ENCODE measurements around the gene AMH. TPM values are rescaled to one million over a fixed set of nuclear protein-coding genes. Genes with fewer than 3 reads are reported as not detected.

The AMH gene
- total and polyA plus RNA-seq, 2 of the 13 experiments (the other 11 are each of a cell fraction or from before 2014, with no cell fraction given), result 0.03 to 0.18 TPM

DNA sequence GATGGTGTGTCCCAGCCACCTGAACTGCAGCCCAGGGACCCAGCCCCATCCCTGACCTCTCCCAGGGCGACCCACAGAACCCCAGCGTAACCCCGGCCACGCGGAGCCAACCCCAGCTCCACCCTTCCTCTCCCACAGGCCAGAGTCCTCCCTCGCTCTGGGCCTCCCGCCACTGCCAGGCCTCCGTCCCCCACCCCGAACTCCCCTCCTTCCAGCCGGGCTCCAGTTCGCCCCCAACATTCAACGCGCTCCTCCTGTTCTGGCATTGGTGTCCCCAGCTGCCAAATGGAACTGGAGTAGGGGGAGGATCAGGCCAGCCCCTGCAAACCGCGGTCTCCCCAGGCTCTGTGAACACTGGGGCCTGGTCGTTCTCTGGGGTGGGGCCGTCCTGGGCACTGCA is 51.4 kb downstream of the AMH start:
- no peak overlapping the region for H3K27ac ChIP-seq (ENCODE audit: extremely low read length, insufficient read depth, low read length)
- H3K9me3 ChIP-seq (ENCODE audit: low read length), result no peaks in the 10 kb centered on the region
- no peak overlapping the region for H2AFZ ChIP-seq (ENCODE audit: low read length)
- DNase-seq (ENCODE audit: low spot score) (no peak), FAIRE-seq (no peak), ATAC-seq (no peak)
- CTCF ChIA-PET (ENCODE audit: low intra/inter-chr PET ratio, low total read pairs), result no interaction called here
- TF ChIP-seq ZNF629 (CRISPR knock-in tag; conservative IDR thresholded peaks at IDR 0.05) (no peak), ZNF317 (CRISPR knock-in tag; IDR thresholded peaks at IDR 0.05) (no peak), CREB1 (IDR thresholded peaks at IDR 0.05) (no peak), CREB1 (CRISPR knock-in tag; IDR thresholded peaks at IDR 0.05) (no peak), ZNF556 (CRISPR knock-in tag; IDR thresholded peaks at IDR 0.05; ENCODE audit: borderline replicate concordance) (no peak), ZNF883 (CRISPR knock-in tag; IDR thresholded peaks at IDR 0.05; ENCODE audit: not compliant biosample characterization) (no peak), SRSF4 (IDR thresholded peaks at IDR 0.05; ENCODE audit: low read depth, low read length, poor library complexity, severe bottlenecking) (no peak), PAWR (CRISPR knock-in tag; IDR thresholded peaks at IDR 0.05; ENCODE audit: borderline replicate concordance) (no peak), XBP1 (CRISPR knock-in tag; IDR thresholded peaks at IDR 0.05) (no peak), IRX3 (CRISPR knock-in tag; IDR thresholded peaks at IDR 0.05; ENCODE audit: borderline replicate concordance, low read depth) (no peak), THAP9 (CRISPR knock-in tag; IDR thresholded peaks at IDR 0.05; ENCODE audit: borderline replicate concordance) (no peak), TCF7L2 (IDR thresholded peaks at IDR 0.05; ENCODE audit: low read depth, low read length) (no peak), CENPT (CRISPR knock-in tag; IDR thresholded peaks at IDR 0.05; ENCODE audit: low read depth) (no peak), ZNF430 (CRISPR knock-in tag; IDR thresholded peaks at IDR 0.05) (no peak), ZNF12 (CRISPR knock-in tag; IDR thresholded peaks at IDR 0.05) (no peak), ZGPAT (CRISPR knock-in tag; IDR thresholded peaks at IDR 0.05) (no peak), ZNF460 (CRISPR knock-in tag; IDR thresholded peaks at IDR 0.05; ENCODE audit: borderline replicate concordance) (no peak), ELF3 (CRISPR knock-in tag; IDR thresholded peaks at IDR 0.05) (no peak), ZNF296 (CRISPR knock-in tag; conservative IDR thresholded peaks at IDR 0.05) (no peak)
- TF ChIP-seq, protein P1, sequence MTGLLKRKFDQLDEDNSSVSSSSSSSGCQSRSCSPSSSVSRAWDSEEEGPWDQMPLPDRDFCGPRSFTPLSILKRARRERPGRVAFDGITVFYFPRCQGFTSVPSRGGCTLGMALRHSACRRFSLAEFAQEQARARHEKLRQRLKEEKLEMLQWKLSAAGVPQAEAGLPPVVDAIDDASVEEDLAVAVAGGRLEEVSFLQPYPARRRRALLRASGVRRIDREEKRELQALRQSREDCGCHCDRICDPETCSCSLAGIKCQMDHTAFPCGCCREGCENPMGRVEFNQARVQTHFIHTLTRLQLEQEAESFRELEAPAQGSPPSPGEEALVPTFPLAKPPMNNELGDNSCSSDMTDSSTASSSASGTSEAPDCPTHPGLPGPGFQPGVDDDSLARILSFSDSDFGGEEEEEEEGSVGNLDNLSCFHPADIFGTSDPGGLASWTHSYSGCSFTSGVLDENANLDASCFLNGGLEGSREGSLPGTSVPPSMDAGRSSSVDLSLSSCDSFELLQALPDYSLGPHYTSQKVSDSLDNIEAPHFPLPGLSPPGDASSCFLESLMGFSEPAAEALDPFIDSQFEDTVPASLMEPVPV (CRISPR knock-in tag; IDR thresholded peaks at IDR 0.05), result no peak
- peaks cover 12 to 55% of the 10 kb centered on the region in 2 experiments for H3K27me3 ChIP-seq (ENCODE audit: control insufficient read depth in 1 of 2, insufficient read depth in 2 of 2, low read length in 2 of 2)
- H3K4me2 ChIP-seq (ENCODE audit: low read depth, low read length), result no peak overlapping the region
- no peak overlapping the region for H3K4me3 ChIP-seq (replicated peaks in 1 of 3; ENCODE audit: insufficient read depth in 1 of 3, low read depth in 2 of 3, low read length in 3 of 3)
- WGBS (ENCODE audit: low lambda C conversion rate), result 9% methylated on average over 9 of the region's 17 CpGs
- no peaks in the 10 kb centered on the region for H4K20me1 ChIP-seq (ENCODE audit: insufficient read depth, low read length)
- H3K79me2 ChIP-seq (ENCODE audit: insufficient read depth, low read length), result no peaks in the 10 kb centered on the region
- in situ Hi-C loops (cut with HindIII; ENCODE audit: extremely low pct_ligation_motif_present, low pct_unique_long_range_greater_than_20kb) (no loop called here), intact Hi-C loops (cut with micrococcal nuclease; ENCODE audit: unreplicated experiment) (no loop called here)
- H3K36me3 ChIP-seq (replicated peaks in 1 of 2; ENCODE audit: control insufficient read depth in 1 of 2, insufficient read depth in 2 of 2, low read length in 2 of 2), result no peaks in the 10 kb centered on the region
- H3K9ac ChIP-seq (ENCODE audit: insufficient read depth, low read depth, low read length), result no peak overlapping the region
- POLR2A ChIA-PET, result no interaction called here
- BruUV-seq (replicated peaks), result no TSS peak
- peaks cover 13% of the 10 kb centered on the region for H3K4me1 ChIP-seq (ENCODE audit: insufficient read depth, low read length)

Measured in HepG2 (cell line).